GM12891 (cell line): ENCODE measurements around the gene WDR83.

Experiments used
- DNase-seq: peaks from one replicate; pipeline ENCODE4 v3.0.0; 2011; ENCODE audit warnings: low spot score; ENCODE audit not compliant: insufficient read length
- FAIRE-seq: peaks from 2 replicates; lab custom pipeline; 2011; peaks lifted over from hg19 to GRCh38; lab: Jason Lieb, UNC
- POLR2A ChIP-seq: IDR thresholded peaks from 2 replicates; pipeline ENCODE4 v1.6.1; 2011; ENCODE audit warnings: low read depth, low read length, control low read depth
- POLR2AphosphoS5 ChIP-seq: IDR thresholded peaks from 2 replicates; pipeline ENCODE4 v1.6.1; 2011; ENCODE audit warnings: low read depth, low read length, control low read depth
- SPI1 ChIP-seq: IDR thresholded peaks from 2 replicates; pipeline ENCODE4 v1.6.1; 2011; ENCODE audit warnings: low read depth, low read length, control low read depth
- TAF1 ChIP-seq: IDR thresholded peaks from 2 replicates; pipeline ENCODE4 v1.6.1; 2011; ENCODE audit warnings: low read depth, low read length, control low read depth

WDR83 gene

GRCh38 chr19:12723641-12724426 is 57.2 kb downstream of the WDR83 start, which contains the start of gene TNPO2:
Gene TNPO2, minus strand, starts transcription at chr19:12723932. Its CDS starts 2,955 bp downstream, at chr19:12720977.
- peak; percentile 69 for DNase-seq
- 0 out of 2 replicates have a peak, but pooled peaks have one; percentile 34 for TF ChIP-seq SPI1
- TF ChIP-seq POLR2A, result peak; percentile 23; the same call in 1 of the 2 replicates
- no peak for TF ChIP-seq POLR2AphosphoS5
- TF ChIP-seq TAF1, result peak; percentile 15; the same call in 1 of the 2 replicates
- FAIRE-seq, result peak; percentile 95
